Testis (tissue), 5 donors: ENCODE results near the gene ARHGEF11. TPM values are rescaled to one million over a fixed set of nuclear protein-coding genes. Genes with fewer than 3 reads are reported as not detected.

ENCODE experiments used
- DNase-seq: peaks from one replicate; pipeline ENCODE4 v3.0.0-alpha.2; 2019
- H3K27ac ChIP-seq, 2 donors: fragments of 200-600 bp; sonication (generic); one replicate each; pipeline ENCODE4 v1.5.1; 2019
- H3K27me3 ChIP-seq: fragments of 200-600 bp; sonication (generic); one replicate; pipeline ENCODE4 v1.5.1; 2019
- H3K36me3 ChIP-seq: fragments of 200-600 bp; sonication (generic); one replicate; pipeline ENCODE4 v1.5.1; 2017; ENCODE audit warnings: low read depth; ENCODE audit errors: missing control alignments
- H3K4me1 ChIP-seq: fragments of 200-600 bp; sonication (generic); one replicate; pipeline ENCODE4 v1.5.1; 2019
- H3K4me3 ChIP-seq, 2 donors: fragments of 200-600 bp; sonication (generic); one replicate each; pipeline ENCODE4 v1.5.1; 2017 to 2019
- H3K9me3 ChIP-seq: fragments of 200-600 bp; sonication (generic); one replicate; pipeline ENCODE4 v1.5.1; 2017
- POLR2A ChIP-seq: fragments of 450-650 bp; IDR thresholded peaks from one replicate; pipeline ENCODE4 v1.6.1; 2017; ENCODE audit warnings: antibody characterized with exemption, mild to moderate bottlenecking, moderate library complexity
- WGBS, 2 donors: methylation state at CpG; one replicate each; pipeline ENCODE4 v1.1.5; 2018; 5-methylcytosine and 5-hydroxymethylcytosine counted together
- intact Hi-C: fragments of 100-400 bp; cut with DNase I; formaldehyde crosslinking; loops from one replicate; pipeline ENCODE4 v1.15.1; 2023; ENCODE audit warnings: low total_unique reads
- long read RNA-seq, 2 donors: transcript quantifications; one replicate each; lab custom pipeline, GENCODE V29; 2026
- polyA plus RNA-seq: library from polyadenylated mRNA; stranded (reverse); fragments of 350-450 nt; fragmentation: Illumina TruSeq; extraction: RNeasy Lipid Tissue Mini Kit (QIAGEN cat#74804); gene quantifications from one replicate; pipeline ENCODE4 v1.2.3, GENCODE V29; 2014; ENCODE audit warnings: low read depth, low replicate concordance; ENCODE audit not compliant: insufficient read depth
- total RNA-seq, 2 donors: library from RNA; depleted of rRNA; stranded (reverse); fragments of >200 nt; gene quantifications; one replicate each; pipeline ENCODE4 v1.2.3, GENCODE V29; 2016
- TF ChIP-seq, protein P1 (sequence below), 3 experiments: fragments of 450-650 bp in 2 of 3; fragments of 200-600 bp in 1 of 3; sonication (generic) in 1 of 3; IDR thresholded peaks; one replicate each; pipeline ENCODE4 v1.5.1; 2016 to 2019; ENCODE audit warnings: antibody characterized with exemption in 3 of 3, mild to moderate bottlenecking in 2 of 3, moderate library complexity in 1 of 3

The ARHGEF11 gene, protein sequence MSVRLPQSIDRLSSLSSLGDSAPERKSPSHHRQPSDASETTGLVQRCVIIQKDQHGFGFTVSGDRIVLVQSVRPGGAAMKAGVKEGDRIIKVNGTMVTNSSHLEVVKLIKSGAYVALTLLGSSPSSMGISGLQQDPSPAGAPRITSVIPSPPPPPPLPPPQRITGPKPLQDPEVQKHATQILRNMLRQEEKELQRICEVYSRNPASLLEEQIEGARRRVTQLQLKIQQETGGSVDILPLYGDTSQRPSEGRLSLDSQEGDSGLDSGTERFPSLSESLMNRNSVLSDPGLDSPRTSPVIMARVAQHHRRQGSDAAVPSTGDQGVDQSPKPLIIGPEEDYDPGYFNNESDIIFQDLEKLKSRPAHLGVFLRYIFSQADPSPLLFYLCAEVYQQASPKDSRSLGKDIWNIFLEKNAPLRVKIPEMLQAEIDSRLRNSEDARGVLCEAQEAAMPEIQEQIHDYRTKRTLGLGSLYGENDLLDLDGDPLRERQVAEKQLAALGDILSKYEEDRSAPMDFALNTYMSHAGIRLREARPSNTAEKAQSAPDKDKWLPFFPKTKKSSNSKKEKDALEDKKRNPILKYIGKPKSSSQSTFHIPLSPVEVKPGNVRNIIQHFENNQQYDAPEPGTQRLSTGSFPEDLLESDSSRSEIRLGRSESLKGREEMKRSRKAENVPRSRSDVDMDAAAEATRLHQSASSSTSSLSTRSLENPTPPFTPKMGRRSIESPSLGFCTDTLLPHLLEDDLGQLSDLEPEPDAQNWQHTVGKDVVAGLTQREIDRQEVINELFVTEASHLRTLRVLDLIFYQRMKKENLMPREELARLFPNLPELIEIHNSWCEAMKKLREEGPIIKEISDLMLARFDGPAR (N-terminal part only)
- total RNA-seq (100 to 1,000 TPM; 113 to 120 TPM), polyA plus RNA-seq (69.2 TPM)
- long read RNA-seq, donor 1, partial matches to known transcripts: 18 of 18 reads
- long read RNA-seq, donor 1, other reads (novel, unspliced or antisense): 0 of 18 reads
- long read RNA-seq, donor 2, partial matches to known transcripts: 9 of 9 reads
- long read RNA-seq, donor 2, other reads (novel, unspliced or antisense): 0 of 9 reads

GRCh38 chr1:157045250-157046218 is at the start of gene ARHGEF11:
TSS of gene ARHGEF11 (minus strand) at chr1:157045742. CDS start at chr1:157044330, 1,412 bp downstream.
- H3K9me3 ChIP-seq: no peaks in the 10 kb centered on the region
- H3K27me3 ChIP-seq: no peaks in the 10 kb centered on the region
- H3K4me3 ChIP-seq: peak within 1 kb of the TSS; percentile 63 to 79
- TF ChIP-seq POLR2A: no peak
- TF ChIP-seq, protein P1, sequence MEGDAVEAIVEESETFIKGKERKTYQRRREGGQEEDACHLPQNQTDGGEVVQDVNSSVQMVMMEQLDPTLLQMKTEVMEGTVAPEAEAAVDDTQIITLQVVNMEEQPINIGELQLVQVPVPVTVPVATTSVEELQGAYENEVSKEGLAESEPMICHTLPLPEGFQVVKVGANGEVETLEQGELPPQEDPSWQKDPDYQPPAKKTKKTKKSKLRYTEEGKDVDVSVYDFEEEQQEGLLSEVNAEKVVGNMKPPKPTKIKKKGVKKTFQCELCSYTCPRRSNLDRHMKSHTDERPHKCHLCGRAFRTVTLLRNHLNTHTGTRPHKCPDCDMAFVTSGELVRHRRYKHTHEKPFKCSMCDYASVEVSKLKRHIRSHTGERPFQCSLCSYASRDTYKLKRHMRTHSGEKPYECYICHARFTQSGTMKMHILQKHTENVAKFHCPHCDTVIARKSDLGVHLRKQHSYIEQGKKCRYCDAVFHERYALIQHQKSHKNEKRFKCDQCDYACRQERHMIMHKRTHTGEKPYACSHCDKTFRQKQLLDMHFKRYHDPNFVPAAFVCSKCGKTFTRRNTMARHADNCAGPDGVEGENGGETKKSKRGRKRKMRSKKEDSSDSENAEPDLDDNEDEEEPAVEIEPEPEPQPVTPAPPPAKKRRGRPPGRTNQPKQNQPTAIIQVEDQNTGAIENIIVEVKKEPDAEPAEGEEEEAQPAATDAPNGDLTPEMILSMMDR (IDR thresholded peaks at IDR 0.05): no peak
- intact Hi-C loops: no loop called here
- H3K36me3 ChIP-seq: no peaks in the 10 kb centered on the region
- peak within 1 kb of the TSS; percentile 83 to 96 for H3K27ac ChIP-seq
- 0 to 1% methylated on average over 24 to 104 of the region's 120 CpGs for WGBS, 2 donors
- H3K4me1 ChIP-seq: peaks cover 30% of the 10 kb centered on the region
- peak; percentile 92 for DNase-seq

DNA sequence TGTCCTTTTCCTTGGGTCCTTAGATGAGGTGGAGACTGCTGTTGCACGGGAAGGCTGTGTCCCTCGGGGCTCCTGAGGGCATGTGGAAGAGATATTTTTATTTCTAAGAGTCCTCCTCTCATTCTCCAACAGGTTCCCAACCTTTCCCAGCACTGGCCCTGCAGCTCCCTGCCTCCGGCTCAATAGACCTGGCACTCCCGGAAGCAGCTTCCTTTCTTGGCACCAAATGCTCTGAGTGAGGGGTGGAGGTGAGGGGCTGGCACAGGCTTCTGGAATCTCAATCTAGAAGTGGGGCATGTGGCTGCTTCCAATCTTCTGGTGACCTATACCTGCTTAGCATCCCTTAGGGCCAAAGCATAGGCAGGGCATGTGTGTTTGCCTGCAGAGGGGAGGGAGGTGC is 49.5 kb upstream of the ARHGEF11 start:
- 66 to 69% methylated on average over 4 of the region's 4 CpGs for WGBS, 2 donors
- no peaks in the 10 kb centered on the region for H3K9me3 ChIP-seq
- H3K36me3 ChIP-seq: no peaks in the 10 kb centered on the region
- intact Hi-C loops: no loop called here
- no peak for DNase-seq
- no peaks in the 10 kb centered on the region for H3K4me1 ChIP-seq
- TF ChIP-seq POLR2A: no peak
- TF ChIP-seq, protein P1 (IDR thresholded peaks at IDR 0.05): no peak
- H3K27me3 ChIP-seq: no peaks in the 10 kb centered on the region
- no peak overlapping the region for H3K4me3 ChIP-seq
- H3K27ac ChIP-seq: no peak overlapping the region

DNA sequence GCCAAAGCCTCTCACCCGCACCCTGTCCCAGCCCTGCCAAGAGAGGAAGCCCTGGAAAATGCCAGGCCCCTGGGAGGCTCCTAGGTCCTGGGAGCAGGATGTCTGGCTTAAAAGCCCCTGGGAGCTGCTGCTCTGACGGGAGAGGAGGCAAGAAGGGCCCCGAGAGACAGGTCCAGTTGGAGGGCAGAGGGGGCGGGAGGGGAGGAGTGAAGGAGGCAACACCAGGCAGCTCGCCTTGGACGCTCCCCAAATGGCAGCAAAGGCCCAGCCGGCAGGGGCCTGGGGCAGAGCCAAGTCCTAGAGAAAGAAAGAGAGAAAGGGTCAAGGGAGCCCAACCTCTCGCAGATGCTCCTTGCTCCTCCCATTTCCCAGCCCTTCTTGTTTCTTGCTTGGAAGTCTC is 47.3 kb upstream of the ARHGEF11 start:
- no peak overlapping the region for H3K4me3 ChIP-seq
- H3K4me1 ChIP-seq: no peaks in the 10 kb centered on the region
- no peak overlapping the region for H3K27ac ChIP-seq
- TF ChIP-seq POLR2A: no peak
- TF ChIP-seq, protein P1 (IDR thresholded peaks at IDR 0.05): no peak
- no peaks in the 10 kb centered on the region for H3K9me3 ChIP-seq
- intact Hi-C loops: loop anchor here (5.0 kb wide), 1 partner anchor 64 kb away; no protein-coding TSS in a partner anchor
- no peaks in the 10 kb centered on the region for H3K27me3 ChIP-seq
- DNase-seq: peak; percentile 51
- no peaks in the 10 kb centered on the region for H3K36me3 ChIP-seq
- 32 to 51% methylated on average over 7 to 8 of the region's 8 CpGs for WGBS, 2 donors

DNA sequence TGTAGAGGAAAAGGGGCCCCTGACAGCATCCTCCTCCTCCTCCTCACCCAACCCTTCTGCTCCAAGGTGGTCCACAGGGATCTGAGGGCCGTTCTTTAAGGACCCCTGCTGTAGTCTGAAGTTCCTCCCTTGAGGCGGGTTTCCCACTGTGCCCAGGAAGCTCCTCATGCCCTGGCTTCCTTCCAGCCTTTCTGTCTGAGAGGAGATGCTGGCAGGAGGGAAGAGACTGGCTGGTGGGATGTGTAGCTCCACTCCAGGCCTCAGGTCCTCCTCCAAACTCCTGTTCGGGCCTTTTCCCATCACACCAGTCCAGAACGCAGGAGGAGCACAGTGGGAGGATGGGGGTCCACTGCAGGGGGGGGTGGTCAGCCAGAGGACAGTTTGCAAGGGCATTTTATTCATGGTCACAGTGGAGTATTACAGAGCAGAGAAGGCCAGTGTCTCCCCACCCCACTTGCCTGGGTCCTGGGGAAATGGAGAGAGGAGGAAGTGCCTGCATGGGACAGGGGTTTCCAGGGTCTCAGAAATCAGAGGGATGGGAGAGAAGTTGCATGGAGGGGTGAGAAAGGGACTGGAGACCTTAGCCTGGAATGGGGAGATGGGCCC is 46.2 kb upstream of the ARHGEF11 start:
- Histone ChIP-seq H3K36me3 (no peaks in the 10 kb centered on the region), H3K9me3 (no peaks in the 10 kb centered on the region), H3K27me3 (no peaks in the 10 kb centered on the region), H3K4me3 (no peak overlapping the region), H3K27ac (no peak overlapping the region), H3K4me1 (no peaks in the 10 kb centered on the region)
- WGBS, 2 donors: 77 to 82% methylated on average over 2 to 4 of the region's 4 CpGs
- intact Hi-C loops: loop anchor here (5.0 kb wide), 1 partner anchor 66 kb away; no protein-coding TSS in a partner anchor
- no peak for DNase-seq
- TF ChIP-seq, protein P1 (IDR thresholded peaks at IDR 0.05): no peak
